ENCODE data around the gene SLC10A7. TPM values are rescaled to one million over a fixed set of nuclear protein-coding genes. Genes with fewer than 3 reads are reported as not detected.

SLC10A7 gene
- total and polyA plus RNA-seq, 2 experiments from 2014 or later: 0.81 to 4.3 TPM

- Histone ChIP-seq H3K9me2 (ENCODE audit: insufficient read depth) (peaks cover 9% of the 10 kb centered on the region), H2AFZ (no peak overlapping the region), H3K79me2 (replicated peaks; ENCODE audit: insufficient read depth) (no peaks in the 10 kb centered on the region), H3K27me3 (ENCODE audit: insufficient read depth) (no peaks in the 10 kb centered on the region), H3K4me3 (no peak overlapping the region), H3K4me1 (ENCODE audit: insufficient read depth) (peaks cover 21% of the 10 kb centered on the region), H3K4me2 (no peak overlapping the region), H4K20me1 (replicated peaks; ENCODE audit: insufficient read depth) (no peaks in the 10 kb centered on the region), H3K27ac (ENCODE audit: low read depth) (no peak overlapping the region), H3F3A (replicated peaks; ENCODE audit: low read depth) (no peaks in the 10 kb centered on the region), H3K36me3 (ENCODE audit: insufficient read depth) (no peaks in the 10 kb centered on the region)
- ATAC-seq: no peak
- no peak for TF ChIP-seq REST (IDR thresholded peaks at IDR 0.05; ENCODE audit: unreplicated experiment)
- no peak for TF ChIP-seq ZNF331 (CRISPR knock-in tag; IDR thresholded peaks at IDR 0.05; ENCODE audit: low read depth)
- no peak for TF ChIP-seq EZH2phosphoT487 (IDR thresholded peaks at IDR 0.05; ENCODE audit: unreplicated experiment)
- TF ChIP-seq CTCF (conservative IDR thresholded peaks at IDR 0.05; ENCODE audit: low read depth in 2 of 2): no peak
- no peak for TF ChIP-seq STAT1 (IDR thresholded peaks at IDR 0.05; ENCODE audit: unreplicated experiment)
- no peak for TF ChIP-seq ZNF114 (CRISPR knock-in tag; IDR thresholded peaks at IDR 0.05)
- no peak for TF ChIP-seq CREB1 (CRISPR knock-in tag; IDR thresholded peaks at IDR 0.05; ENCODE audit: low read depth)
- no peak for TF ChIP-seq JUNB (IDR thresholded peaks at IDR 0.05; ENCODE audit: unreplicated experiment)
- TF ChIP-seq EZH2 (IDR thresholded peaks at IDR 0.05; ENCODE audit: low read depth, unreplicated experiment): no peak
- TF ChIP-seq POLR2AphosphoS5 (IDR thresholded peaks at IDR 0.05; ENCODE audit: low read depth): no peak
- no peak for TF ChIP-seq ZNF462 (CRISPR knock-in tag; IDR thresholded peaks at IDR 0.05)
- no peak for TF ChIP-seq NANOG (IDR thresholded peaks at IDR 0.05; ENCODE audit: borderline replicate concordance)
- TF ChIP-seq ETS1 (IDR thresholded peaks at IDR 0.05): no peak
- Mint-ChIP-seq H3K36me3 (ENCODE audit: low read depth) (no peaks in the 10 kb centered on the region), H3K27me3 (ENCODE audit: insufficient read depth, low read depth, poor library complexity) (peaks cover 2% of the 10 kb centered on the region), H3K9me3 (no peaks in the 10 kb centered on the region), H3K4me1 (peaks cover 10% of the 10 kb centered on the region), H3K27ac (no peak overlapping the region), H3K4me3 (no peak overlapping the region)
- DNase-seq (ENCODE audit: low spot score): no peak
Observed at GRCh38 chr4:146263793-146264192, 257.9 kb downstream of the SLC10A7 start.

All from GM23338 (cell line).